Chondrocyte (in vitro differentiated cells): ENCODE results near the gene ADH1A. TPM values are rescaled to one million over a fixed set of nuclear protein-coding genes. Genes with fewer than 3 reads are reported as not detected.

Experiments
- DNase-seq: peaks from one replicate; pipeline ENCODE4 v3.0.0; 2021; ENCODE audit warnings: mixed read lengths, low spot score
- H3K27ac Mint-ChIP-seq: one replicate; pipeline ENCODE4 v1.8.0; 2021; ENCODE audit warnings: mild to moderate bottlenecking, moderate library complexity, mixed read lengths; ENCODE audit not compliant: unreplicated experiment
- H3K27me3 Mint-ChIP-seq: 2 replicates; pipeline ENCODE4 v1.8.0; 2021; ENCODE audit warnings: low read depth, mixed read lengths
- H3K36me3 Mint-ChIP-seq: 2 replicates; pipeline ENCODE4 v1.8.0; 2021; ENCODE audit warnings: low read depth, mixed read lengths
- H3K4me1 Mint-ChIP-seq: 2 replicates; pipeline ENCODE4 v1.8.0; 2021; ENCODE audit warnings: low read depth, mild to moderate bottlenecking, mixed read lengths
- H3K4me3 Mint-ChIP-seq: one replicate; pipeline ENCODE4 v1.8.0; 2021; ENCODE audit warnings: mild to moderate bottlenecking, moderate library complexity, mixed read lengths; ENCODE audit not compliant: unreplicated experiment
- H3K9me3 Mint-ChIP-seq: 2 replicates; pipeline ENCODE4 v1.8.0; 2021; ENCODE audit warnings: low read depth, mixed read lengths
- long read RNA-seq: library from polyadenylated mRNA; stranded (forward); transcript quantifications from one replicate; pipeline ENCODE4 v2.0.0, GENCODE V29; 2021
- total RNA-seq: library from RNA; stranded (reverse); gene quantifications from 3 replicates; pipeline ENCODE4 v1.2.1, GENCODE V29; 2021
- TF ChIP-seq, protein P1 (sequence below): fragments of 200-600 bp; sonication (generic); IDR thresholded peaks from 2 replicates; pipeline ENCODE4 v1.5.0; 2021; ENCODE audit warnings: antibody characterized with exemption, mild to moderate bottlenecking, moderate library complexity

Gene ADH1A
- not detected in 3 replicates for total RNA-seq
- long read RNA-seq, result 0 reads

DNA sequence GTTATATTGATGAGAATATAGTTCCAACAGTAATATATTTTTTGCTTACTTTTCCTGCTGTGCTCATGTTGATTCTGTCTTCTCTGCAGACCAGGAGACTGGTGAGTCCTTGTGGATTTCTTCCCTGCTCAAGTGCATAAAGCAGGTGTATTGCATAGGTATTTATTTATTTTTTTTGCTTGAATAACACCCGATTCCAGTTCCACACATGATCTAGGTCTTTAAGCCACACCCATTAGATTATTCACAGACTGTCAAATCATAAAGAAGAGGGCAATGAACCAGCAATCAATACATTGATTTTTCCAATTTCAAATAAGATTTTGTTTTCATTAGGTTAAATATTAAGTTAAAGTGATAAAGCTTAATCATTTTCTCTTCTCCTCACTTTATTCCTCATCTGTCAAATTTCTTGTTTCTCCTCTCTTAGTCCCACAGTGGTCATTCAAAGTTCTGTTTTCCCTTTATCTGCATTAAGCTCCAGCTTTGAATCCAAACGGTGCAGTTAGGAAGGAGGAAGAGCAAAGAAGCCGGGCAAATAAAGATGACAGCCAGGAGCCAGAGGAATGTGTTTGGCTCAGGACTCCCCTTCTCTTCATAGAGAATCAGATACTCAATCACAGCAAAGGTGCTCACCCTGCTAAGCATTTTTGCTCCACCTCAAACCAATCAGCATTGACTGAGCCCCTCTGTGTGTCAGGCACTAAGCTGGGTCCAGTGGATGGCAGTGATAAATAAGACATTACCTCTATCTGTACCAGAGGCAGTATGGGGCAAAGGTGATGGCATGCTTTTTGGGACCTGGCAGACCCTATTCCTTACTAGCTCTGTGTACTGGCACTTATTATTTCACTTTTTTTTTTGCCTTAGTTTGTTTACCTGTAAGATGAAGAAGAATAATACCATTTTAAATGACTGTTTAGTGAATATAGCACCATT, at the start of gene ADH1A:
ADH1A (minus strand) TSS at position 138 of the 939 bp plus-strand sequence; CDS start at position 67, 71 bp downstream.
- H3K9me3 Mint-ChIP-seq, result peaks cover 26% of the 10 kb centered on the region
- no peaks in the 10 kb centered on the region for H3K27me3 Mint-ChIP-seq
- no peak within 1 kb of the TSS for H3K27ac Mint-ChIP-seq
- no peak within 1 kb of the TSS for H3K4me3 Mint-ChIP-seq
- no peaks in the 10 kb centered on the region for H3K4me1 Mint-ChIP-seq
- TF ChIP-seq, protein P1, sequence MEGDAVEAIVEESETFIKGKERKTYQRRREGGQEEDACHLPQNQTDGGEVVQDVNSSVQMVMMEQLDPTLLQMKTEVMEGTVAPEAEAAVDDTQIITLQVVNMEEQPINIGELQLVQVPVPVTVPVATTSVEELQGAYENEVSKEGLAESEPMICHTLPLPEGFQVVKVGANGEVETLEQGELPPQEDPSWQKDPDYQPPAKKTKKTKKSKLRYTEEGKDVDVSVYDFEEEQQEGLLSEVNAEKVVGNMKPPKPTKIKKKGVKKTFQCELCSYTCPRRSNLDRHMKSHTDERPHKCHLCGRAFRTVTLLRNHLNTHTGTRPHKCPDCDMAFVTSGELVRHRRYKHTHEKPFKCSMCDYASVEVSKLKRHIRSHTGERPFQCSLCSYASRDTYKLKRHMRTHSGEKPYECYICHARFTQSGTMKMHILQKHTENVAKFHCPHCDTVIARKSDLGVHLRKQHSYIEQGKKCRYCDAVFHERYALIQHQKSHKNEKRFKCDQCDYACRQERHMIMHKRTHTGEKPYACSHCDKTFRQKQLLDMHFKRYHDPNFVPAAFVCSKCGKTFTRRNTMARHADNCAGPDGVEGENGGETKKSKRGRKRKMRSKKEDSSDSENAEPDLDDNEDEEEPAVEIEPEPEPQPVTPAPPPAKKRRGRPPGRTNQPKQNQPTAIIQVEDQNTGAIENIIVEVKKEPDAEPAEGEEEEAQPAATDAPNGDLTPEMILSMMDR, result no peak
- peaks cover 14% of the 10 kb centered on the region for H3K36me3 Mint-ChIP-seq
- DNase-seq, result no peak

DNA sequence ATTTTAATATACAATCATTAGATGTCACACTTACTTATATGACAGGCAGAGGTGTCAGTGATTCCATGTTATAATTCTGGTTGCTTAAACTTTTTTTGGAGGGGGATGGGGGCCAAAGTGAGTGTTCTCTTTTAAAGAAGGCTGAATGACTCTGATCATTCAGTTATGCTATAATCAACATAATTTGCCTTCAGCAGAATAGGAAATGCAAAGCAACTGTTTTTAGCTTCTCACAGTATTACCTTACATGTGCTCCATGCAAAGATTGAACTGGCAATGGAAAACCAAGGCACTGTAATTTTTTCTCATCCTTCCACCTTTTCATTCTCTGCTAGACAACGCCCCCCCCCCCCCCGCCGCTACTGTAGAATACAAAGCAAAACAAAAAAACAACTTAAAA, 48.4 kb upstream of the ADH1A start:
- TF ChIP-seq, protein P1, result no peak
- Mint-ChIP-seq H3K27ac (no peak overlapping the region), H3K4me1 (no peaks in the 10 kb centered on the region), H3K36me3 (no peaks in the 10 kb centered on the region), H3K9me3 (no peaks in the 10 kb centered on the region), H3K27me3 (peaks cover 2% of the 10 kb centered on the region), H3K4me3 (no peak overlapping the region)
- DNase-seq, result no peak

DNA sequence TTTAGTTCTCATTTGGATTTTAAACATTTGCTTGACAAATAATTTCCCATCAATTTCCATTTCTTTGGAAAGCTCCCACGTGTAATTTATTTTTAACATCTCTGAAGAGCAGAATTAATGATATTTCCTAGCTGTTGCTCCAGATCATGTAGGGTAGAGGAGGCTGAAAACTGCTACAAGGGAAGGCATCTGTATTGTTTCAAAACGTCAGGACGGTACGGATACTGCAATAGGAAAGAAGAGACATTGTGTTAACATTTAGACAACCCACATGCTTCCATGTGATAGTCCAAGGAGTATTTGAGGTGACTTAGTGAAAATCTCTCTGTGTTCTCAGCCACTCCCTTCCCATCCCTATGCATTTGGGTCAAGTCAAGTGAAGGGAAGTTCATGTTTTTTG, 45.8 kb upstream of the ADH1A start:
- H3K36me3 Mint-ChIP-seq, result no peaks in the 10 kb centered on the region

DNA sequence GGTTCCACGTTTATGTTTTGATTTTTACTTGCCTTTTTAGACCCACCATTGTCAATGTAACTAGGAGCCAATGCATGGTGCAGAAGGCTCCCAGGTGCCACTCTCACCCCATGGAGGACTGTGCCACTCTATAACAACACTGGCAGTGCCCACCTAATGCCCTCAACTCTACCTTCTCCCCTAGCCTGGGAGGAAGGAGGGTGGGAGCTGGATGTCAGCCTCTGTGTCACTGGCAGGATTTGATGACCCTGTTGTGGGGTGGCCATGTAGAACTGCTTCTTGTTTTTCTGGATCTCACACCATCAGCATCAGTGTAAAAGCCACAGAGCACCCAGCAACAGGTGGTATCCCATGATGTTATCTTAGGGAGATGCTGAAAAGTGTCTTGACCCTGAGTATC, 44.1 kb upstream of the ADH1A start:
- no peaks in the 10 kb centered on the region for H3K4me1 Mint-ChIP-seq
- no peak for DNase-seq
- H3K4me3 Mint-ChIP-seq, result no peak overlapping the region
- no peak overlapping the region for H3K27ac Mint-ChIP-seq
- H3K9me3 Mint-ChIP-seq, result no peaks in the 10 kb centered on the region
- H3K27me3 Mint-ChIP-seq, result peaks cover 2% of the 10 kb centered on the region
- TF ChIP-seq, protein P1, result no peak
- H3K36me3 Mint-ChIP-seq, result no peaks in the 10 kb centered on the region

More for the DNA sequence above, 45.8 kb upstream of the ADH1A start:
- TF ChIP-seq, protein P1, result no peak
- no peaks in the 10 kb centered on the region for H3K4me1 Mint-ChIP-seq
- DNase-seq, result no peak
- no peak overlapping the region for H3K4me3 Mint-ChIP-seq
- no peak overlapping the region for H3K27ac Mint-ChIP-seq
- H3K27me3 Mint-ChIP-seq, result peaks cover 2% of the 10 kb centered on the region
- no peaks in the 10 kb centered on the region for H3K9me3 Mint-ChIP-seq

DNA sequence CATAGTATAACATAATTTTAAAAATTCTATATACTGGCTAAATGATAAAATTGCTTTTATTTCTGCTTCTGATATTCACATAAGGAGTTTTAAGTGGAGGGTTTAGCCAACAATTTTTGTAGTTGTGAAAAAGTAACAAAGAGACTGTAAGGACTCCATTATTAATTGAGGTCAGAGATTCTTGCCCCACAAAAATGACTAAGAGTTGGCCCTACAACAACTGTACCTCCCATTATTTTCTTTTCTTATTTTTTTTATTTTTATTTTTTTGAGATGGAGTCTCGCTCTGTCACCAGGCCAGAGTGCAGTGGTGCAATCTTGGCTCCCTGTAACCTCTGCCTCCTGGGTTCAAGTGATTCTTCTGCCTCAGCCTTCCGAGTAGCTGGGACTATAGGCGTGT, 39.9 kb upstream of the ADH1A start:
- H3K27ac Mint-ChIP-seq, result no peak overlapping the region
- DNase-seq, result no peak

More for the DNA sequence above, 39.9 kb upstream of the ADH1A start:
- Mint-ChIP-seq H3K4me1 (peaks cover under 1% of the 10 kb centered on the region), H3K36me3 (peaks cover 7% of the 10 kb centered on the region), H3K27me3 (no peaks in the 10 kb centered on the region), H3K4me3 (no peak overlapping the region), H3K9me3 (peaks cover 10% of the 10 kb centered on the region)
- TF ChIP-seq, protein P1, result no peak
